ENCODE data around the gene GOLGA8M. TPM values are rescaled to one million over a fixed set of nuclear protein-coding genes. Genes with fewer than 3 reads are reported as not detected.
"Not testable (repeated sequence)": the region's sequence is repeated elsewhere in the genome, so short reads cannot be mapped to it uniquely, and the experiment has no call there.

GOLGA8M gene, protein sequence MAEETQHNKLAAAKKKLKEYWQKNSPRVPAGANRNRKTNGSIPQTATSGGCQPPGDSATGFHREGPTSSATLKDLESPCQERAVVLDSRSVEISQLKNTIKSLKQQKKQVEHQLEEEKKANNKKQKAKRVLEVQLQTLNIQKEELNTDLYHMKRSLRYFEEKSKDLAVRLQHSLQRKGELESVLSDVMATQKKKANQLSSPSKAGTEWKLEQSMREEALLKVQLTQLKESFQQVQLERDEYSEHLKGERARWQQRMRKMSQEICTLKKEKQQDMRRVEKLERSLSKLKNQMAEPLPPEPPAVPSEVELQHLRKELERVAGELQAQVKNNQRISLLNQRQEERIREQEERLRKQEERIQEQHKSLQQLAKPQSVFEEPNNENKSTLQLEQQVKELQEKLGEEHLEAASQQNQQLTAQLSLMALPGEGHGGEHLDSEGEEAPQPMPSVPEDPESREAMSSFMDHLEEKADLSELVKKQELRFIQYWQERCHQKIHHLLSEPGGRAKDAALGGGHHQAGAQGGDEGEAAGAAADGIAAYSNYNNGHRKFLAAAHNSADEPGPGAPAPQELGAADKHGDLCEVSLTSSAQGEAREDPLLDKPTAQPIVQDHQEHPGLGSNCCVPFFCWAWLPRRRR
- not detected in 2 replicates for total RNA-seq (2016; rRNA removed; fragmentation: Illumina TruSeq; extraction: Trizol)
- not detected in 2 replicates for total RNA-seq (2016; cell fraction: cytosol; rRNA removed; fragmentation: Illumina TruSeq; extraction: Trizol; ENCODE audit: low read depth)
- total RNA-seq (2016; cell fraction: insoluble cytoplasmic fraction; rRNA removed; fragmentation: Illumina TruSeq; extraction: Trizol), result 0.06 TPM in 1 of 2 replicates, not detected in the other
- not detected in 2 replicates for total RNA-seq (2016; cell fraction: membrane; rRNA removed; fragmentation: Illumina TruSeq; extraction: Trizol)
- not detected in 2 replicates for total RNA-seq (2016; cell fraction: nucleus; rRNA removed; fragmentation: Illumina TruSeq; extraction: Trizol)
- 0.05 and 0.66 TPM in 2 replicates for polyA plus RNA-seq (2011; rRNA removed)
- polyA plus RNA-seq (2011; cell fraction: cytosol; rRNA removed), result 0.04 TPM in 1 of 2 replicates, not detected in the other
- polyA plus RNA-seq (2011; cell fraction: nucleus; rRNA removed), result 0.90 and 2.4 TPM in 2 replicates
- 0.17 and 0.23 TPM in 2 replicates for polyA plus RNA-seq (2012)
- polyA plus RNA-seq (2016; cell fraction: cytosol; fragmentation: Illumina TruSeq; extraction: Trizol; ENCODE audit: low read depth), result not detected in 2 replicates
- not detected in 2 replicates for polyA plus RNA-seq (2016; cell fraction: insoluble cytoplasmic fraction; fragmentation: Illumina TruSeq; extraction: Trizol; ENCODE audit: low read depth)
- polyA plus RNA-seq (2016; cell fraction: membrane; fragmentation: Illumina TruSeq; extraction: Trizol; ENCODE audit: low read depth), result not detected in 2 replicates
- 1.3 TPM in 1 of 2 replicates, not detected in the other for polyA plus RNA-seq (2016; cell fraction: nucleus; fragmentation: Illumina TruSeq; extraction: Trizol; ENCODE audit: insufficient read depth, low read depth)
- polyA minus RNA-seq (2011; rRNA and poly(A)+ RNA removed; ENCODE audit: low replicate concordance), result 0.20 TPM in 1 of 2 replicates, not detected in the other
- polyA minus RNA-seq (2011; cell fraction: cytosol; rRNA and poly(A)+ RNA removed), result not detected in 2 replicates
- polyA minus RNA-seq (2011; cell fraction: nucleus; rRNA and poly(A)+ RNA removed), result 0.50 and 1.3 TPM in 2 replicates
- Bru-seq, nascent RNA, result percentile 18 among the genes with signal in this experiment
- BruChase-seq, experiment 1, labeled RNA remaining after a 6-hour chase, result percentile 18 among the genes with signal in this experiment
- percentile 12 among the genes with signal in this experiment for BruChase-seq, experiment 2, labeled RNA remaining after a 2-hour chase
- long read RNA-seq, experiment 1, result 0 reads
- long read RNA-seq, experiment 2, result 0 reads

DNA sequence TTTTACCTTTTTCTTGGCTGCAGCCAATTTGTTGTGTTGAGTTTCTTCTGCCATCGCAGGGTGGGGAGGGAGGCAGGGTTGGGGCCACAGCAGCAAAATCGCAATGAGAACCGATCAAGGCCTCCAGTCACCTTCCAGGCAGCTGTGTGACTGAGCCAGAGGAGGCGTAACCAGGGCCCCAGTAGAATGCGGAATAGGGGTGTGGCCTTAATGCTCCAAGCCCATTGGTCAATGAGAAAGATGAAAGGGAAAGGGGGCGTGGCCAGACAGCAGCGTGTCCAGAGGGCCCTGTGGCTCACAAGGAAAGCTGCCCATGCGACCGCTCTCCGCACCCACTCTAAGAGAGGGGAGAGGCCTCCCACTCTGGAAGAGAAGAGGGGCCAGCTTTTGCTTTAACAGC lies at the start of gene GOLGA8M:
Gene GOLGA8M, minus strand, starts transcription at position 152 of the 400 bp plus-strand sequence. Its CDS starts 98 bp downstream, at position 54.
- H3K4me3 ChIP-seq (replicated peaks in 1 of 3; ENCODE audit: insufficient read depth in 1 of 3, low read depth in 2 of 3, low read length in 3 of 3); ATAC-seq; BruUV-seq (replicated peaks); H2AFZ ChIP-seq (ENCODE audit: low read length); H3K9ac ChIP-seq (ENCODE audit: insufficient read depth, low read depth, low read length); POLR2A ChIA-PET; H3K27ac ChIP-seq (ENCODE audit: extremely low read length, insufficient read depth, low read length); H3K4me2 ChIP-seq (ENCODE audit: low read depth, low read length); intact Hi-C loops (cut with micrococcal nuclease; ENCODE audit: unreplicated experiment); H3K79me2 ChIP-seq (ENCODE audit: insufficient read depth, low read length); FAIRE-seq; H3K9me3 ChIP-seq (ENCODE audit: low read length); H4K20me1 ChIP-seq (ENCODE audit: insufficient read depth, low read length); H3K4me1 ChIP-seq (ENCODE audit: insufficient read depth, low read length); CTCF ChIA-PET (ENCODE audit: low intra/inter-chr PET ratio, low total read pairs); H3K36me3 ChIP-seq (replicated peaks in 1 of 2; ENCODE audit: control insufficient read depth in 1 of 2, insufficient read depth in 2 of 2, low read length in 2 of 2); DNase-seq (ENCODE audit: low spot score); H3K27me3 ChIP-seq (ENCODE audit: control insufficient read depth in 1 of 2, insufficient read depth in 2 of 2, low read length in 2 of 2); in situ Hi-C loops (cut with HindIII; ENCODE audit: extremely low pct_ligation_motif_present, low pct_unique_long_range_greater_than_20kb): not testable (repeated sequence)
- WGBS (ENCODE audit: low lambda C conversion rate), result no CpG with 5 or more reads among the region's 10 CpGs

DNA sequence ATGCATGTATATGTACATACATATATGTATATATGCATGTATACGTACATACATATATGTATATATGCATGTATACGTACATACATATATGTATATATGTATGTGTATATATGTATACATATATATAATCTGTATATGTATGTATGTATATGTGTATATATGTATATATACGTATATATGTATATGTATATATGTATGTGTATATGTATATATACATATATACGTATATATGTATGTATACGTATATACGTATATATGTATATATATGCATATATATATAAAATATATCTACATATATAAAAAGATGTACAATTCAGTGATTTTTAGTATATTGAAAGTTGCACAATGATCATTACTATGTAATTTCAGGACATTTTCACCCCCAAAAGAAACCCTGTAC lies 30.7 kb upstream of the GOLGA8M start:
- DNase-seq (ENCODE audit: low spot score); ATAC-seq; H3K36me3 ChIP-seq (replicated peaks in 1 of 2; ENCODE audit: control insufficient read depth in 1 of 2, insufficient read depth in 2 of 2, low read length in 2 of 2); H3K4me3 ChIP-seq (replicated peaks in 1 of 3; ENCODE audit: insufficient read depth in 1 of 3, low read depth in 2 of 3, low read length in 3 of 3); in situ Hi-C loops (cut with HindIII; ENCODE audit: extremely low pct_ligation_motif_present, low pct_unique_long_range_greater_than_20kb); intact Hi-C loops (cut with micrococcal nuclease; ENCODE audit: unreplicated experiment); POLR2A ChIA-PET; BruUV-seq (replicated peaks); H3K9me3 ChIP-seq (ENCODE audit: low read length); H3K4me1 ChIP-seq (ENCODE audit: insufficient read depth, low read length); CTCF ChIA-PET (ENCODE audit: low intra/inter-chr PET ratio, low total read pairs); FAIRE-seq; H3K4me2 ChIP-seq (ENCODE audit: low read depth, low read length); H4K20me1 ChIP-seq (ENCODE audit: insufficient read depth, low read length); H2AFZ ChIP-seq (ENCODE audit: low read length); H3K9ac ChIP-seq (ENCODE audit: insufficient read depth, low read depth, low read length); H3K79me2 ChIP-seq (ENCODE audit: insufficient read depth, low read length); H3K27ac ChIP-seq (ENCODE audit: extremely low read length, insufficient read depth, low read length); H3K27me3 ChIP-seq (ENCODE audit: control insufficient read depth in 1 of 2, insufficient read depth in 2 of 2, low read length in 2 of 2): not testable (repeated sequence)
- 83% methylated on average over 6 of the region's 6 CpGs for WGBS (ENCODE audit: low lambda C conversion rate)

DNA sequence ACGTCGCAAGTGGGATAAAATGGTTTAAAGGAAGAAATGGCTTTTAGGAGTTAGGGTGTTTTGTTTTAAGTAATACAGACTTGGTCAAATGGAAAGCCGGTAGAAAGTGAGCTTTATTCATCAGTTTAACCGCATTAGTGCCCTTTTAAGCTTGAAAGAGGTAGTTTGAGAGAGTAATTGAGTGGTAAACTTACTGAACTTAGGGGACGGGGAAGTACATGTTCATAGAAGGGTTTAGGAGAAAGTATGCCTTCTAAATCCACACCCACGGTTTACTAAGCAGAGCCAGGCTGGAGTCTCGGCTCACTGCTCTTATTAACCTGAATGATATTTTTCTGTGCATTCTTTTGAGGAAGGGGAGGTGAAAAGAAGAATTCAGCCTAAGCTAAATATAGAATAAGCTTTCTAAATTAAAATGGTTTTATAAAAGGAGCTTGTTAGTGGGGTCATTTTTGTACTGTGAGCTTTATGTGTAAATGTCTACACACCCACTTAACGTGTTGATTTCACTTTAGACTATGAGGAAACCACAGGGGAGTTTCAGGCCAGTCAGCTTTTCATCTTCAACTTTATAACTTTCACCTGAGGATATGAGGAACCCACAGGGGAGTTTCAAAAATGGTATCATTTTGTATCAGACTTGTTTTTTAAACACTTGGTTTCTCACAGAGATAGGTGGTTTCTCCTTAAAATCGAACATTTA lies 26.5 kb upstream of the GOLGA8M start:
- ATAC-seq; H3K79me2 ChIP-seq (ENCODE audit: insufficient read depth, low read length); intact Hi-C loops (cut with micrococcal nuclease; ENCODE audit: unreplicated experiment); CTCF ChIA-PET (ENCODE audit: low intra/inter-chr PET ratio, low total read pairs); DNase-seq (ENCODE audit: low spot score); H2AFZ ChIP-seq (ENCODE audit: low read length); FAIRE-seq; H3K4me2 ChIP-seq (ENCODE audit: low read depth, low read length); H3K27me3 ChIP-seq (ENCODE audit: control insufficient read depth in 1 of 2, insufficient read depth in 2 of 2, low read length in 2 of 2); POLR2A ChIA-PET; H3K9me3 ChIP-seq (ENCODE audit: low read length); H4K20me1 ChIP-seq (ENCODE audit: insufficient read depth, low read length); H3K27ac ChIP-seq (ENCODE audit: extremely low read length, insufficient read depth, low read length); H3K9ac ChIP-seq (ENCODE audit: insufficient read depth, low read depth, low read length); H3K4me1 ChIP-seq (ENCODE audit: insufficient read depth, low read length); in situ Hi-C loops (cut with HindIII; ENCODE audit: extremely low pct_ligation_motif_present, low pct_unique_long_range_greater_than_20kb); H3K36me3 ChIP-seq (replicated peaks in 1 of 2; ENCODE audit: control insufficient read depth in 1 of 2, insufficient read depth in 2 of 2, low read length in 2 of 2): not testable (repeated sequence)
- 4% methylated on average over 8 of the region's 9 CpGs for WGBS (ENCODE audit: low lambda C conversion rate)
- peak overlapping the region in 1 of 3 experiments; percentile 23; a peak in 1 of 6 replicates for H3K4me3 ChIP-seq (replicated peaks in 1 of 3; ENCODE audit: insufficient read depth in 1 of 3, low read depth in 2 of 3, low read length in 3 of 3)
- BruUV-seq (replicated peaks), result TSS peak; percentile 53
